Endometrium (tissue), 2 donors: Measurements from ENCODE around the gene LZTS2.
"Not testable (repeated sequence)": the region's sequence is repeated elsewhere in the genome, so short reads cannot be mapped to it uniquely, and the experiment has no call there.

Experiments
- FAIRE-seq: peaks from 2 replicates; lab custom pipeline; 2012; peaks lifted over from hg19 to GRCh38; lab: Jason Lieb, UNC
- donor health status: control.
- donor health status: control.

The LZTS2 gene, protein sequence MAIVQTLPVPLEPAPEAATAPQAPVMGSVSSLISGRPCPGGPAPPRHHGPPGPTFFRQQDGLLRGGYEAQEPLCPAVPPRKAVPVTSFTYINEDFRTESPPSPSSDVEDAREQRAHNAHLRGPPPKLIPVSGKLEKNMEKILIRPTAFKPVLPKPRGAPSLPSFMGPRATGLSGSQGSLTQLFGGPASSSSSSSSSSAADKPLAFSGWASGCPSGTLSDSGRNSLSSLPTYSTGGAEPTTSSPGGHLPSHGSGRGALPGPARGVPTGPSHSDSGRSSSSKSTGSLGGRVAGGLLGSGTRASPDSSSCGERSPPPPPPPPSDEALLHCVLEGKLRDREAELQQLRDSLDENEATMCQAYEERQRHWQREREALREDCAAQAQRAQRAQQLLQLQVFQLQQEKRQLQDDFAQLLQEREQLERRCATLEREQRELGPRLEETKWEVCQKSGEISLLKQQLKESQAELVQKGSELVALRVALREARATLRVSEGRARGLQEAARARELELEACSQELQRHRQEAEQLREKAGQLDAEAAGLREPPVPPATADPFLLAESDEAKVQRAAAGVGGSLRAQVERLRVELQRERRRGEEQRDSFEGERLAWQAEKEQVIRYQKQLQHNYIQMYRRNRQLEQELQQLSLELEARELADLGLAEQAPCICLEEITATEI

DNA sequence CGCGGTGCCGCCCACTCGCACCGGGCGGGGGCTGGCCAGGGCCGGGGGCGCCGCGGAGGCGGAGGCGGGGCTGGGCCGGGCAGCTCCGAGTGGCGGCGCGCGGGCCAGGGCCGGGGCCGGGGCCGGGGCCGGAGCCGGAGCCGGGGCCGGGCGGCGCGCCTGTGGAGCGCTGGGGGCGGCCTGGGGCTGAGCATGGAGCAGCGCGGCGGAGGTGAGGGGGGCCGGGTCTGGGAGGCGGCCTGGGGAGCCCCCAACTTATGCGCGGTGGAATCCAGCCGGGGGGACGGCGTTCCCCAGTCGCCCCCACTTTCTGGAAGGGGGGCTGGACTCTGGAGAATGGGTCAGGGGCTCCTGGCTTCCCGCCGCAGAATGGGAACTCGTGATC, at the start of gene LZTS2:
LZTS2 (plus strand) TSS at position 67 of the 385 bp plus-strand sequence. CDS start 2,731 bp downstream, outside the sequence.
- FAIRE-seq: no peak

DNA sequence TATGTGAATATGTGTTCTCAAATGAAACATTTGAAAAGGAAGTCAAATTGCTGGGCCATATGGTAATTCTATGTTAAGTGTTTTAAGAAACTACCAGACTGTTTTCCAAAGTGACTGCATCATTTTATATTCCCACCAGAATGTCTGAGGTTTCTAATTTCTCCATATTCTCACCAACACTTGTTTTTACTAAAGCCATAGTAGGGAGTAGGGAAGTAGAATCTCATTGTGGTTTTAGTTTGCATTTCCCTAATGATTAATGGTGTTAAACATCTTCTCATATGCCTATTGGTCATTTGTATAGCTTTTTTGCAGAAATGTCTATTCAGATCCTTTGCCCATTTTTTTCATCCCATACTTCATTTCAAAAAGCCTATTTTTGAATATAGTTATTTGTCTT, 39.4 kb upstream of the LZTS2 start:
- FAIRE-seq: no peak

DNA sequence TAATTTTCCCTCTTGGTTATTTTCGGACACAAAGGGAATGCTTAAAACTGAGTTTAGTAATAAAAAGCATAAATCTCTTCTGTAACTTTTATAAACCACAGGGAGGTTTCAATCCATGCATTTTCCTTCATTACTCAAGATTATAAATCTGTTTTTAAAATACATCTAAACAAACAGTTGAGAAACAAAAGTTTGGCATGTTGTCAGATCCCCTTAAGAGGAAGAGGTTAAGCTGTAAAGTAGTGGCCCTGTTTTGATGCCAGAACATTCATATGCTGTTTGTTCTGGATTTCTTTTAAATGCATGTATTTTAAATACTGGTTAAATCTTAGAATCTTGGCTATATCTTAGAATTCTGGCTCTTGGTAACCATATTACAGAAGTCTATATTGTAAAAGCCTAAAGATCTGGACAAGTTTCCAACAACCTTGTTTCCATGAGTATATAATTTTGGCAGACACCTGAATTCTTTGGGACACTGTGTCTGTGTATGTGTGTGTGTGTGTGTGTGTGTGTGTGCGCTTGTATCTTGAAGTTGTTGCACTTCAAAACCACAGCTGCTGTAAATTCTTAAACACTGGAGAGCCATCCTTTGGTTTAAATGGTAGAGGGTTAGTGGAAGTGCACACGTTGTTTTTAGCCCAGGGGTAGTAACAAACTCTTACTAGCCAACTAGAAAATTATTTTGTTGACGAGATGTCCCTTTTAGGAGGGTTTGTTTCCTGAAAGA, 37.1 kb upstream of the LZTS2 start:
- no peak for FAIRE-seq

DNA sequence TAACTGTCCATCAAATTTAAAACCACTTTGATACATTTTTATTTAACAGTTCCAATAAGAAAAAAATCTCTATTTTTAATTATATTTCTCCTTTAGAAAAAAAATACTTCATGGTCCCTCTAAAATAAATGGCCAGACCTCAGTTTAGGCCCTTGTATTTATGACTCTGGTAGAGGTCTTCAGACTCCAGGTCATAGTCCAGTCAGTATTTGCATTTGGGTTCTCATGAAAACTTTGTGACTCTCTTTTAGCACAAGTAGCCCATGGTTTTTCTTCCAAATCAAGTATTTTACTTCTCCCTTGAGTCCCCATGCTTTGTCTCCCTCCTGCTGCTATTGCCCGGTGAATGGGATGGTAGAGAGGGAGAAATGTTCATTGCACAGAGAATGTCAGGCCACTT, 35.8 kb upstream of the LZTS2 start:
- FAIRE-seq: no peak

DNA sequence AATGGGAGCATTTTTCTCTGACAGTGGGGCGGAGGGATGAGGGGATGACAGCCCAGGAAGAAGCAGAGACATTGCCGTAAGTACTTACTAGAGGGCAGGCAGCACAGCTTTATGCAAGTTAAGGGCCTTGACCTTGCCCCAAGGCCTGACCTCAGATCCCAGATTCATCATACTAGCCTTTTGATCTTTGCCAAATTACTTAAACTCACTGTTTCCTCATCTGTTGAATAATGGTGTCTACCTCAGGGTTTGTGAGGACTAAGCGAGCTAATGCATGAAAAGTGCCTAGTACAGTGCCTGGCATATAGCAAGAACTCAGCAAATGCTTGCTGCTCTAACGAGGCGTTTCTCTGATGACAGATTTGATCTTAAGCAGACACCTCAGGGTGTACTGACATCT, 33.8 kb upstream of the LZTS2 start:
- no peak for FAIRE-seq

DNA sequence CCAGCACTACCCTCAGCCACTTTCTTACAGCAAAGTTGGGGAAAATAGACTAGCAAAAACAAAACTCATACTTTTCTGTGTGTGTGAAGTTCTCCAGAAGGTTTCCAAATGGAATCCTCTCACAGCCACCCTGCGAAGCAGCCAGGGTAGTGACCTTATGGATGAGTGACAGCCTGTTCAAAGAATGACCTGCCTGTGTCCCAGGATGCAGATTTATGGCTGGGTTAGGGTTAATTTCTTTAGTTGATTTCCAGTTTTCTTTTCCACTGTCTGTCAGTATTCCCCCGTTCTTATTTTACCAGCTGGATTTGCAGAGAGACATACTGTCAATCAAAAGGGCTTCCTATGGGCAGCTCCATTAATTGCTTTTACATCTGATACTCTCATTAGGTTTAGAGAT, 32.7 kb upstream of the LZTS2 start:
- no peak for FAIRE-seq

DNA sequence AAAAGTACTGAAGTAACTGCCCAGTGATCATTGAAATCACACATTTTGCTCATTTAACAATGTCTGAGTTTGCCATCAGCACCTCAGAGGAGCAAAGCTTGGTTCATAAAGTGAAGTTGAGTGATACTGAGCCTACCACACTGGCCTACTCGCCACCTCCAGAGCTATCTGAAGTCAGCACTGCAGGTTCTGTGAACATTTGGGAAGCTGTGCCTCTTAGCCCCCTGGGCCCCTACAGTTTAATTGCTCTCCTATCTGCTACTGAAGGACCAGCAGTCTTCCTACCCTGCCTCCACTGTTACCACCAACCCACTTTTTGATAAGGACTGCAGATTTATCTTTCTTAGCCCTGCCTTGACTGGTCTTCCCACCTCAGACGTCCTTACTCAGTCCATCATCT, 32.3 kb upstream of the LZTS2 start:
- FAIRE-seq: no peak

DNA sequence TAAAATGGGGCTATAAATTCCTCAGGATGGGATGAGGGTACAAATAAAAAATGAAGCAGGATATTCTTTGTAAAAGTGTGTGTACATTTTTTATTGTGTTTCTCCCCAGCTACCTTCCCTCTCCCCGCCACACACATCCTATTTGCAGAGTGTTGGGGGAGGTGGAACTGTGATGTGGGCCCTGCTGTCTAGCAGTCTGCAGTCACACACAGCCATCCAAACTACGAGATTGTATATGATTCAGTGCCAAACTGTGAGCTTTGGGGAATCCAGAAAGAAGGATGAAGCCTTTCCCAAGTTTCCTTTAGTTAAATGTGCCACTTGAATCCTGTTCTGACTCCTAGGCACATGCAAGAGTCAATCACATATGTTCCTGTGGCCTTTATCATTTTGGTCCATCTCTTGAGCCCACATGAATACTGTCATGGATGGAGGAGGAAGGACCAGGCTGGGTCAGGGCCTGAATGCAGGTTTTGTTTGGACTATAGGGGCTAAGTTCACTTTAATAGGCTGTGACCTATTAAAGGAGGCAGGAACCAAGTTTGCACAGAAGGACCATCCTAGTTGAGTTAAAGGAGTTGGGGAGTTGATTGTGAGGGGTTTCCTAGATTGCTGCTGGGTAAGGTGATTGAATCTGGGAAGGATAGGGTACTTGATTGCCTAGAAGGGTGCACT, 31.4 kb upstream of the LZTS2 start:
- FAIRE-seq: no peak

DNA sequence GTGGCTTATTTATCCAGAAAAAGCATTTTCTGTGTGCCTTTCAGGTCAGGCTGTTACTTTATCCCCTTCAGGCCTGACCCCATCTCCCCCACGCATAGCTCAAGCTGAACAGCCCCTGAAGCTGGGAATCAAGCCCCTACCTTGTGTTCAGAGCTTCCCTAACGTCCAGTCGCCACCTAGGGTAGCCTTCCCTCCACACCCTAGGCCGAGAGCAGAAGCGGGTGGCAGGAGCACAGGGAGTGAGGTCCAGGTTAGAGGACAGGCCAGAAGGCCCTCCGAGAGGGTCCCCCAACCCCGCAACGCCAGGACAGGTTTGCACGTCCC, 30.8 kb upstream of the LZTS2 start:
- FAIRE-seq: no peak

DNA sequence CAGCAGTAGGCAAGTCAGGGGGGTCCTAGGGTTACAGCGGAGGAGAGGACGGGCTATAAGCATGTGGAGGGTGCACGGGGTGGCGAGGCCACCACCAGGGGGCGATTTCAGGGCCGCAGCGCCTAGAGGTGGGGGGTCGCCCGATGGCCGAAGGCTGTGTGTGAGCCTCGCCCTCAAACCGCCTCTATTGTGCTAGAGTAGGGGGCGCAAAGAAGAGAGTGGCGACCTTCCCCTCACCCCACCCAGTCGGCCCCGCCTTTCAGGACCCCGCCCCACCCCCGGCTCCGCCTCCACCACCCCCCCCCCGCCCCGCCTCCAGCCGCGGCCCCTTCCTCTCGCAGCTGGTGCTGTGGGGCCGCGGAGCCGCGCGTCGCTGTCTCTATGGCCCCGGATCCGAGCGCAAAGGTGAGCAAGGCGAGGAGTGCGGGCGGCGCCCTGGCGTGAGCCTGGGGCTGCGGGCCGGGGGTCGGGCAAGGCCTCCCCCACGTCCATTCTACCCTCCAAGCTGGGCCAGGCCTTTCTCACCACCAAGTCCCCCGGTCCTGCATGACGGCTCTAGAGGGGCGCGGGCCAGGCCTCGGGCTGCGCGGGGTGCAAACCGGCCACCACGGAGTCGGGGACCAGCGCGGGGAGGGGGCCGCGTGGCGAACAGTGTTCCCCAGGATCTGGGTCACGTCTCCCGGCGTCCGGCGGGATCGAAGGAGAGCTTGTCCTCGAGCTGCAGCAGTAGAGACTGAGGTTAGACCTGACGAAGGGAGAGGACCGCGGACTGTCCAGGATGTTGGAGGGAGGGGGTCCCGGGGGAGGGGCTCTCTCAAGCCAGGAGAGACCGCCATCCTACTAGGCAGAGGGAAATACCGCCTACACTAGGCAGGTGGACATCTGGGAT, 30.2 kb upstream of the LZTS2 start, which contains the start of gene SEMA4G:
SEMA4G (plus strand) TSS at position 318 of the 889 bp plus-strand sequence. CDS start 3,409 bp downstream, outside the sequence.
- no peak for FAIRE-seq

DNA sequence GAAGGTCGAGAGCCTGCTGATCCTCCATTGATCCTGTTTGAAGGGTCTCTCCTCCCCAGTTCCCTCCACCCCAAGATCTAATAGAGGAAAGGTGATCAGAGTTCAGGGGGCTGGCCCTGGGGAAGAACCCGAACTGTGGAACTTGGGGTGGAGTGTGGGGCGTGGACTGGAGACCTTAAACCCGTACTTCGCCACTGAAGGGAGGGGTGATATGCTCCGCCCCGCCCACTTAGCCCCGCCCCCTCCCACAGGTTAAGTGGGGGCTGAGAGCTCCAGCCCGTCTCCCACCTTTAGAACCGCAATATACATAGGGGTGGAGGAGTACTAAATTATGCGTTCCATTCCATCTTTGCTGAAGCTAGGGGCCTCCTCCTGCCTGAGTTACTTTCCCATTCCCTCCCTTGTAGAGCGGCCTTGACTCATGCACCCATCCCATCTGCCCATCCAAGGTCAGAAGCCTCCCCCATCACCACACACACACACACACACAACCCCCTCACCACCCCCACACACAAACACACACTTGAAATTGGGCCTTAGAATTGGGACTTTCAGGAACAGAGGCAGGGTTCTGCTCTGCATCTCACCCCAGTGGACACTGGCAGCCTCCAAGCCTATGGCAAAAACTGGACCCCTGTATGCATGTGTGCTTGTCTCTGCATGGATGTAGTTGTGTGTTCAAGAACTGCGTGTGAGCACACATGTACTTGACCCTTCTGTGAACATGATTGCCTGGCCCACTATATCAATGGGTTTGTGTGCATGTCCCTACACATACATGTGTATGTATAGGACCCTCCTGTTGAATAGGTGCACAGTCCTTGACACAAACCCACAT, 29.3 kb upstream of the LZTS2 start:
- no peak for FAIRE-seq

DNA sequence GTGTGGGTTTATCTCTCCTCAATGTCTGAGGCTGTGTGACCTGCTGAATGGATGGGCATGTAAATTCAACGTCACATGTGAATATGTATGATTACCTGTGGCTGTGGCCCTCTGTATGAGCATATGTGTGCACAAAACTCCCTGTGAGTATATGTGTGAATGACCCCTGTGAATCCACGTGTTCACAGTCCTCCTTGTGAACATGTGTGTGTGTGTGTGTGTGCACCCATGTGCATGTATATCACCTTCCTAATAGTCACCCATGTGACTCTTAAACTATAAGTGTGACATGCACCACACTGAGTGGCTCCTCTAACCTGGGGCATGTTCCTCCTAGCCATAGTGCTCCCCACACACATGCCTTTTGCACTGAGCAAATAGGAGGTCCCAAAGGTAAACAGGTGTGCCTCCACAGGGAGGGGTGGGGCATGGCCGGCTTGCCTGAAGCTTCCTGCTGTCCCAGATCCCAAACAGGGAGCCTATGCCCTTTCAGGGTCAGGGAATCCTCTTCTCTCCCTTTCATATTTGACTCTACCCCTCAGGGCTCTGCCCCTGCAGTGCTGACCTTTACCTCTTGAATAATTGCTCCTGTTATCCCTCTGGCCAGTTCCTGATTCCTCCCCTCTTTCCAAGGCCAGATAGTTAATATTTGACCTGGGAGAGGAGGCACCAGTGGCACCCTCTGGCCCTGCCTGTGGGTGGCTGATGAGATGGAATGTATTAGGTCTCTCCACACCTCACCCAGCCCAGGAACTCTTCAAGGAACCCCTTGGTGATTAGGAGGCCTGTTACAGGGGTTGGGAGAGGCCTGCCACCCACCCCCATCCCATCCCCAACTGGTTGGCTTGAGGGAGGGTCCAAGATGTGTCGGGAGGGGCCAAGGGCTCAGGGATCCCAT, 28.4 kb upstream of the LZTS2 start:
- FAIRE-seq: no peak

DNA sequence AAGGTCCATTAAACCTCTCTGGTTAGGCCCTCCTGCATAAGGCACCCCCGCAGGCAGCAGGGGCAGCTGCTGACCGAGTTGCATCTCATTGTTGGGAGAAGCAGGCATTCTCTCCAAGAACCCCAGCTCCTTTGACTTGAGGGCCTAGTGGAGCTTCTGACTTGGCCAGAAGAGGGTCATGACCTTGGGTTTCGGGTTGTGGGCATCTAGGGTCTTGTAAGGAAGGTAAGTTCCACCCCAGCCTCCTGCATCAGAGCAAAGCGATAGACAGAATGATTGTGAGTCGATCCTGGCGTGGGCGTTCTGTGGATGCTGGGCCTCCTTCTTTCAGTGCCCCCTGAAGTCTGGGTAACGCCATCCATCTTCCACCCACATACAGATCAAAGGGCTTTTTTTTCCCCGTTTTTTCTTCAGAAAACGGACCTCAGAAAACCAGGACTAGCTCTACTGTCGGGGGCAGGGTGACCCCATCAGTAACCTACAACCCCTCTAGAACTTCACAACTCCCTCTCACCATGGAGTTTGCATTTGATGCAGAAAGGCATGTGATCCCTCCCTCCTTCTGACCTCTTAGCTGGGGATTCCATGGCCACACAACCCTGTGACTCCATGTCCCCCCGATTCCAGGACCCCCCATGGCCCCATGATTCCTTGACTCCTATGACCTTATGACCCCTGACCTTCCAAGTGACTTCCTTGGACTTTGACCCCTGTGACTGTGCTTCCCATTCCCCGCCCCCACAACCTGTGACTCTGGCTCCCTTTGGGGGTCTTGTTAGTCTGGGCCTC, 27.3 kb upstream of the LZTS2 start:
- no peak for FAIRE-seq

DNA sequence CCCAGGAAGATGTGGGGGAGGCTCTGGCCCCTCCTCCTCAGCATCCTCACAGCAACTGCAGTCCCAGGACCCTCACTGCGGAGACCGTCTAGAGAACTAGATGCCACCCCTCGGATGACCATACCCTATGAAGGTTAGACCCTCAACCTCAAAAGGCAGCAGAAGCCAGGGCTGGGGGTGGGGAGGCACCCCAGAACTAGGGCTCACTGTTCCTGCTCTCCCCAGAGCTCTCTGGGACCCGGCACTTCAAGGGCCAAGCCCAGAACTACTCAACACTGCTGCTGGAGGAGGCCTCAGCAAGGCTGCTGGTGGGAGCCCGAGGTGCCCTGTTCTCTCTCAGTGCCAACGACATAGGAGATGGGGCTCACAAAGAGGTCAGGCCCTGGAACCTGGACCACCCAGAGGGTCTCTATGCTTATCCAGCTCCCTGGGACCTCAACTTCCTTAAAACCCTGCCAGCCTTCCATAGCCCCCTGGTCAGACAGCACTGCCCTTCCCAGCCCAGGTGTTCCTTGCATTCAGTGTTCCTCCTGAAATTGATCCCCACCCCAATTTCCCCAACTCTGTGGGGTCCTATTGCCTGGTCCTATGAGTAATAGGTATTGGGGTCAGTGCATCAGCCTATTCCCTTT, 26.6 kb upstream of the LZTS2 start:
- FAIRE-seq: no peak

DNA sequence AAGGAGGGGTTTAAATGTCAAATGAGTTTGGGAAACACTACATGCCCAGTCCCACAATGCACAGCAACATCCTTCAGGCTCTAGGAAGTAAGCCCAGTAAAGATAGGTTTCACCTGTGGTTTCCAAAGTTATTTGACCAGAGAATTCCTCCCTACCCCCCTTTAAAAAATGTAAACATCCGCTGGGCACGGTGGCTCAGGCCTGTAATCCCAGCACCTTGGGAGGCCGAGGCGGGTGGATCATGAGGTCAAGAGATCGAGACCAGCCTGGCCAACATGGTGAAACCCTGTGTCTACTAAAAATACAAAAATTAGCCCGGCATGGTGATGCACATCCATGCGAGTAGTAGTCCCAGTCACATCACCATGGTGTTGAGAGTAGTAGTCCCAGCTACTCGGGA, 24.2 kb upstream of the LZTS2 start:
- not testable (repeated sequence) for FAIRE-seq

DNA sequence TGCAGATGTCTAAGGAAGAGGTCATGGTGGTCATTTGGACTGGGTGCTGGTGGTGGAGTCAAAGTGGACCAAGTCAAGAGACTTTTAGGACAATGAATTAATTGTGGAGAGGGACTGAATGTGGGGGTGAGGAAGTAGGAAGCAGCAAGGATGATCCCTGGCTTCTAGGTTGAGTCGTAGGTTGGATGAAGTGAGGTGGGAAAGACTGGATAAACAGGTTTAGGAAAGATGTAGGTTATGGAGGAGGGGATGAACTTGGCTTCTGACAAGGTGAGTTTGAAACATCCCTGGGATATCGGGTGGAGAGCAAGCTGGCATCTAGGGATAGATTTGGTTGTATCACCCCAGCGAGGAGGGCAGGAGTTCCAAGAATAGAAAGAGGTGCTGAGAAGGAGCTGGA, 22.7 kb upstream of the LZTS2 start:
- no peak for FAIRE-seq

DNA sequence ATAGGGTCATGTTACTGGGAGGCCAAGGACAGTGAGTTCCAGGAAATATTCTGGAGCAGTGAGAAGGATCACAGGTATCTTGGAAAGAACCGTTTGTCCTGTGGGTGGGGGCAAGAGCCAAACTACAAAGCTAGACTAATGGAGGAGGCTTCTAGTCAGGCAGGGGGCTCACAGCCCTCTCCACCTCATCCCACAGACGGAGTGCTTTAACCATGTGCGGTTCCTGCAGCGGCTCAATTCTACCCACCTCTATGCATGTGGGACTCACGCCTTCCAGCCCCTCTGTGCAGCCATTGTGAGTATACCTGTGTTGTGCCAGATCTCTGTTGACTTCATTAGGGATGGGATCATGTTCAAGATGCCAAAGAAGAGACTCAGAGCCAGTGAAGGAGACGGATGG, 22.2 kb upstream of the LZTS2 start:
- FAIRE-seq: no peak
